Suppressor macrophage (primary cell): ENCODE measurements around the gene CLIP3.
A peak's percentile ranks its signal among the peaks of the same experiment; 100 is the strongest.

Experiments
- DNase-seq, 4 experiments: peaks; one replicate each; pipeline ENCODE4 v3.0.0-alpha.2; 2020 to 2022

Gene CLIP3

DNA sequence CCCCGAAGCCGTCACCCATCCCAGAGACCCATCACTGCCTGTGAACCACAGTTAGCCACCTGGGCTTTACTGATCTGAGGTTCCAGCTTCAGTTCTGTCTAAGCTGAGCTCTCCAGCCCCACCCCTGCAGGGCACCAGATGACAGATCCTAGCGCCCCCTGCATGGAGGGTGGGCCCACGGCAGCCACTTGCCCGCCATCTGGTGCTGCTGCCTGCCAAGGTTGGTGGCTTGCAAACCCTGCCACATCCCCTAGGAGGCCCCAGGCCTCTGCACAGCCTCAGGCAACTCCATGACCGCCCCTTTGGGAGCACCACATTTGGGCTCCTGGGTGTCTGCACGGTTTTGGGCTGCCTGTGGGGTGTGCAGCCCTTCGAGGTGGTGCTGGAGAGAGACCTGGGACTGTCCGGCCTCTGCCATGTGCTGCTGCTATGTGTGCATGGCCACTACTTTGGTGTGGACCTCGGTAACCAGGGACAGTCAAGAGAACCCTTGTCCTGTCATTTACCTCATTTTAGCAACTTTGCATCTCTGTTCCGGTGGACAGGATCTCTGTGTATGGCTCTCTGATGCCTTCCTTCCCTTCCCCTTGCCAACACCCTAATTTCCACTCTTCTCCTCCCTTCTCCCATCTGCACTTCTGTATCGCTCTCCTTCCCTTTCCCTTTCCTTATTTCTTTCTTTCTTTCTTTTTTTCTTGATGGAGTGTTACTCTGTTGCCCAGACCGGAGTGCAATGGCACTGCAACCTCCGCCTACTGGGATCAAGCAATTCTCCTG, 55.0 kb downstream of the CLIP3 start:
- peak in 3 of 4 experiments; percentile 22 to 41 (median 25) for DNase-seq

DNA sequence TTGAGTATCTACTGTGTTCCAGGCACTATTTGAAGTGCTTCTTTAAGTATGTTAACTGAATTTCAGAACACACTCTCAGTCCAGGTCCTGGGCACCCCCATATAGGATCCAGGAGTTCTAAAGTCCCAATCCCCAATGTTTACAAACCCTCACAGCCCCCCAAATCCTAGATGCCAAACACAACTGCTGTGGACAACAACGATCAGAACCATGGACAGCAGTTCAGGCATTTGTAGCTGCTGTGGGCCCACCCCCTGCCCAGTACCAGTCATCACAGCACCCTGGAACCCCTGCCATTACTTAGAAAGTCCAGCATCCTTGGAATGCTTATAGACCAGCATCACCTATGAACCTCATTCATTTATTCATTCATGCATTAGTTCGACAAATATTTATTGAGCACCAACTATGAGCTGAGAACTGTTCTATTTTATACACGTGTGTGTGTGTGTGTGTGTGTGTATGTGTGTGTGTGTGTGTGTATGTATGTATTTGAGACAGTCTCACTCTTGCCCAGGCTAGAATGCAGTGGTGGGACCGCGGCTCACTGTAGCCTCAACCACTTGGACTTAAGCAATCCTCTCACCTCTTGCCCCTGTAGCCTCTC, 57.0 kb downstream of the CLIP3 start:
- peak in 2 of 4 experiments; percentile 33 to 49 for DNase-seq

DNA sequence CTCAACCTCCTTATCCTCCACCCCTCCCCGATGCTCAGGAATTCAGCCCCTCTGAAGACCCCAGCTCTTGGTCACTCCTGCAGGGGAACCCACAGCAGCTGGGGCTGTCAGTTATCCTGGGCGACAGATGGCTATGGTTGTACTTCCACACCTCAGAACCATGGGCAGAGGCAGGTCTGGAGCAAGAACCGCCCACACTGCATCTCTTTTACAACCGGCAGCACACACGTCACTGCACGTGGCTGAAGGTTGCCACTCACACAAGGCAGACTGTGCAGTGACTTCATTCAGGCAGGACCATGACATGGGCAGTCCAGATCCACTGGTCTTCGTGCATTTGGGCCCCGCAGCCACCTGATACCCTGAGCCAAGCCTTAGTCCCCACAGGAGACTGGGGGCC, 59.2 kb downstream of the CLIP3 start:
- peak; percentile 49 to 69 (median 60) for DNase-seq

DNA sequence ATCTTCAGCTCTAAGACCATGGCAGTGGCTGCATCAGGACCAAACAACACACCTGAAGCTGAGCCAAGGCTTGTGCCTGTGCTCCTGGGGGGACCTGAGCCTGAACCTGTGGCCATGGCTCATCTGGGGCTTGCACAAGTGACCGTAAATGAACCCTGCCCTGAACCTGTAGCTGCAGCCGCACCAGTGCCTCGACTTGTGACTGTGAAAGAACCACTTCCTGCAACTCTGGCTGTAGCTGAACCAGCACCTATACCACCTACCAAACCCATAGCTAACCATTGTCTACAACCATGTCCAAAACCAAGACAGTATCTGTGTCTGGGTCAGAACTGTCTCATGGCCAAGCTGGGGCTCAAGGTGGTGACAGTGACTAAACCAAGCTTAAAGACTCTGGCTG, 65.9 kb downstream of the CLIP3 start:
- no peak for DNase-seq
